Activated gamma-delta T cell treated with anti-CD3 and anti-CD28 coated beads, Interleukin-2, amount 50 U/mL, for 16 hours (primary cell): Measurements from ENCODE around the gene GABRG2.
"Not testable (repeated sequence)": the region's sequence is repeated elsewhere in the genome, so short reads cannot be mapped to it uniquely, and the experiment has no call there.

Source experiments
- DNase-seq: peaks from one replicate; pipeline ENCODE4 v3.0.0-alpha.2; 2020; ENCODE audit warnings: low read depth

The GABRG2 gene

GRCh38 chr5:162067655-162068411, at the start of gene GABRG2:
Gene GABRG2 (plus strand): TSS chr5:162067773. CDS start chr5:162068000, 227 bp downstream.
- DNase-seq, result no peak

DNA sequence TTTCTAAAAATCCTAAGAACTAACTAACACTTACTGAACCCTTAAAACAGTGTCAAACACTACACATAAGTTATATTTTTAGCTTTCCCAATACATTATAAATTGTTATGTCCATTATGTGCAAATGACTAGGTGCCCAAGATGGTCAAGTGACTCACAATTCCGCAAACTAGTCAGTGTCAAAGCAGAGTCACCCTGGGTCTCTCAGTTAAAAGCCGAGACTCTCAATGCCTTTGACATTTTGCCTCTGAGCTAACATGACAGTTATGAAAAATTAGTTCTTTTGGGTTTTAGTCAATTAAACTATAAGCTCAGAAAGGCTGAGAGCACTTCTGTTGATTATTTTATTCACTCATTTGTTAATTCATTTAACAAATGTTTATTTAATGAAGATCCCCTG, 42.3 kb upstream of the GABRG2 start:
- DNase-seq, result no peak

DNA sequence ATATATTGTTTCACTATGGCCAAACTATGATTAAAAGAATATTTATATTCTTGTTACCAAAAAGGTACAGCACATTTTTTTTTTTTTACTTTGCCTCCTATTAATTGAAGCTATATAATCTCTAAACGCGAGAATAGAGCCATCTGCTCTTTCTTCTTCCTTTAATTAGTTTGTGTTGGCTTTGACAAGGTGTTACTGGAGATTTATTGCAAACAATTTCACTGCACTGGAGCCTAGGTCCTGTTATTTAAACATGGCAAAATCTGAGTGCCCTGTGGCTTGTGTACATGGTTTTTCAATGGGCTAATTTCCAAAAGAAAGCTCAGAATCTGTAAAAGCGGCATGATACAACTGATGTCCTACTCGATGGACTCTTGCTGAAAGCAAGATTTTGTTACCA, 40.8 kb upstream of the GABRG2 start:
- no peak for DNase-seq

DNA sequence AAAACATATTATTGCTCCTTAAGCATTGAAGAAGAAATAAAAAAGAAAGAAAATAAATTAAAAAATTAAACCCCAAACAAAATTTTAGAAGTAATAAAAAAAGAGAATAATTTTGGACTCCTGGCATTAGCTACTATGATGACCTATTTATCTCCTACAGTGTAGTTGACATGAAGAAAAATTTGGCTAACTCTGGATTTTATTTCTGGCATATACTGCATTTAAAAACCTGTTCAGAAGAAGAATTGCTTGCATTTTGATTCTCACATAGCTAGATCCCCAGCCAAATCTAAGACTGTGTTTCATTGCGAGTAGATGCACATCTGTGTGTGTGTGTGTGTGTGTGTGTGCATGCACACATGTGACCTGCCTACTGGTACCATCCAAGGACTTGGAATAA, 30.1 kb upstream of the GABRG2 start:
- no peak for DNase-seq

DNA sequence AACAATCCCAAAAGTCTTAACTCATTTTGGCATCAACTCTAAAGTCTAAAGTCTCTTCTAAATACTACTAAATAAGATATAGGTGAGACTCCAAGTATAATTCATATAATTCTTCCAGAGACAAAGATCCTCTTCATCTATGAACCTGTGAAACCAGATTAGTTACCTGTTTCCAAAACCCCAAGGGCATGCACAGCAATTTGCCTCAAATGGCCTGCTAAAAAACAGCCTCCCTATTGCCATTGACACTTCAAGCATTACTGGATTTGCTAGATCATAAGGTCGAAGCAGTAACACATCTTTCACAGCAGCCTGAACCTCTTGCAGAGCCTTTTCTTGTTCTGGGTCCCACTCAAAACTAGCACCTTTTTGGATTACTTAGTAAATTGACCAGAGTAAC, 20.3 kb upstream of the GABRG2 start:
- DNase-seq, result no peak

DNA sequence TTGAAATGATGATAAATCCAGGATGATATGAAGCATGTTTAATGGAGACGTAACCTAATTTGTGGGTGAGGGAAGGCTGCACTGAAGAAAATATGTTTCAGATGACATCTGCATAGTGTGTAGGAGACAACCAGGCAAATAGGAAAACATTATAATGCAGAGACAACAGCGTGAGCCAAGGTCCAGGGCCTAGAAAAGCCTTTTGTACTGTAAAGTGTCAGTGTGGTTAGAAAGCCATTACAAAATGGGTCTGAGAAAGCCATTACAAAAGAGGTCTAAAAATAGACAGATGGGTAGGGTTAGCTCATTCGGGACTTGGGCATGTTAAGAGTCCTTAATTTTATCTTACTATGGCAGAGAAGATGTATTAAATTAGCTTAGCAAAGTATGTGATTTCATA, 14.9 kb upstream of the GABRG2 start:
- no peak for DNase-seq

GRCh38 chr5:162055095-162055494, 12.5 kb upstream of the GABRG2 start:
- not testable (repeated sequence) for DNase-seq

GRCh38 chr5:162067162-162067561, 411 bp upstream of the GABRG2 start:
- no peak for DNase-seq

GRCh38 chr5:162068412-162068811, 839 bp downstream of the GABRG2 start:
- DNase-seq, result no peak

DNA sequence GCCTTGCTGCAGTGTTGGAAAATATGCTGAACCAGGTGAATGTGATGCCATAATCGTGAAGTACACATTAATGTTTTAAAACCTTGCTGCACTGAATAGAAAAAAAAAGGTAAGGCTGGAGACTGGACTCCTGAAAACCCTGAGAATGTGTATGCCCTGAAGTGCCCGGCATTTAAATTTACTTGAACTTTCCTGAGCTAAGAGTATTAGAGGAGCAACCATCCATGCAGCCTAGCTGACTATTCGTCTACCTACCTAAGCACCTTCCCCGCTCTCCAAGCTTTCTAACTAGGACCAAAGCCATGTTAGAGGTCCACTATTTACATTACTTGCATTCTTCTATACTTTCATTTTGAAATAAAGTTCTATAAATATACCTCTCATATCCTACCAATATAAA, 1.4 kb downstream of the GABRG2 start:
- no peak for DNase-seq

DNA sequence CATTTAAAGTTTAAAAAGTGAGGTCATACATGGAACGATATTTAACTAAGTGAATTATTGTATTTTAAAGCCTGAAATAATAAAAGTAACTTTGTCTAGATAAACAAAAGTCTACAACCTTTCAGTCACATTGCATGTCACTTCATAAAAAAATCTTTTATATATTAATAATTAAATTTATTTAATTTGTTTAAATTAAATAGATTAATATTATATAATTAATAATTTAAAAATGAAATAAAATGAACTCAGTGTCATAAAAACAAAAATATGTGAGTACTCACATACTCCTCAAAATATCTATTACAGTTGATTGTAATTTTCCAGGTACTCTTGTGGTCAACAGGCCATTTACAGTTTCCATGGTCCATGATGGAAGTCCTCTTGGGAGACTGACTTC, 11.2 kb downstream of the GABRG2 start:
- DNase-seq, result no peak

DNA sequence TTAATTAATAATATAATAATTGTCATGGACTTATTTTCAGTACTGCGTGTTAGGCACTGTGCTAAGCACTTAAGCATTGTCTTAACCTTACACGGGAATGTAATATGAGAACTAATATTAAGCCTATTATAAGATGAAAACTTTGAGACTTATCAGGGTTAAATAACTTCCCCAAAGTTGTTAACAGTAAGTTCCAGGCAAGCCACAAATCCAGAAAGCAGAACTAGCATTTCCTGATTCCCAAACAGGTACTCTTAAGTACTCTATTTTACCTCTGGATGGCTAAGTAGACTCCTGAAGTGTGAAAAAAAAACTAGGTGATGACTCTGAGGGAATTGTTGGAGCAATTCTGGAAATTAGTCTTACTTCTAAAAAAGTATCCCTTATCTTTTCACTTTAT, 23.8 kb downstream of the GABRG2 start:
- DNase-seq, result no peak

DNA sequence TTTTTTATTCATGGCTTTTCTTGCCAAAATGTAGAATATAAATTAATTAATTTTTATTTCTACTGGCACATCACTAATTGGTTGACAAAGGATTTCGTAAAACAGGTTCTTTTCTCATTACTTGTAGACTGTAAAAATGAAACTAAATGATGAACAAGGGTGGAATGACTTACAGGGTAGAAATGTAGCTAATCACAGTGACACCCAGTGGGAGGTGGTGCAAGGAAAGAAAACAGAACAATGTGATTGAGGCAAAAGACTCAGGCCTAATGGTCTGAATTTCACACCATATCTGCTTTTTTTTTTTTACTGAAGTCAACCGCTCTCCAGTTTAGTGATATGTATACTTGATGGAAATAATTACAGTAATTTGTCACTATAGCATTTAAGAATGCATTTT, 28.9 kb downstream of the GABRG2 start:
- DNase-seq, result no peak

DNA sequence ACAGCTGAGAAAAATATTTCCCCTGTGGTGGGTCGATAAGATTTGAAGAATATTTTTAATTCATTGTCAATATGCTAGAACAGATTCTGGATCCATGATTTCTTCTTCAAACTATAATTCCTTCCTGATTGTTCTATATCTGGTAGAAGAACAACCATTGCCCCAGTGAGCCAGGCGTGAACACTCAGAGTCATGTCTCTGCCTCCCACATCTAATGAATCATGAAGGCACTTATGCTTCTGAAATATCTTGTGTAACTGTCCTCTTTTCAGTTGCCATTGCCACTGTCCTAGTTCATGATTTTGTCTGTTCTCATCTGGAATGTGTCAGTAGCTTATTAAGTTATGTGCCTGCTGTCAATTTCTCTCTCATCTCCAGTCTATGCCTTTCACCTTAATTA, 40.0 kb downstream of the GABRG2 start:
- DNase-seq, result no peak

GRCh38 chr5:162119801-162120200, 52.2 kb downstream of the GABRG2 start:
- DNase-seq, result no peak

GRCh38 chr5:162128117-162128516, 60.5 kb downstream of the GABRG2 start:
- DNase-seq, result no peak

- DNase-seq, result no peak
Measured at GRCh38 chr5:162132348-162132747, 64.8 kb downstream of the GABRG2 start.

- no peak for DNase-seq
Measured at GRCh38 chr5:162139190-162139589, 71.6 kb downstream of the GABRG2 start.

- no peak for DNase-seq
Measured at GRCh38 chr5:162154242-162154641, 86.7 kb downstream of the GABRG2 start.

DNA sequence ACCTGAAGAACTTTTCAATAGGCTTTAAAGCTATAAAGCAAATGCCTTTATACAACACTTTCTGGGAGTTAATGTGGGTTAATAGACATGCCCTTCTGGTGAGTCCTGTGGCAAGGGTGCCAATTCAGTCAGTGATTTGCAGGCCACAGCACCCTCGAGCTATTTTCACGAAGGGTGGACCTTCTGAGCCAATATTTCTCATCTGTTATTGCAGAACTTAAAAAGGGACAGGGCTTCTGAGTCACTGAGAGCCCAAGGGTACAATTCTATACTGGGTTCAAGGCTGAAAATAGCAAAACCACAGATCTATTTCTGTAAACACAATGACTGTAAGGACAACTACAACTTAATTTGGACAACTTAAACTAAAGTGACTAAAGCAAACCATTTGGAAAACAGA, 92.8 kb downstream of the GABRG2 start:
- DNase-seq, result no peak

GRCh38 chr5:162163663-162164062, 96.1 kb downstream of the GABRG2 start:
- DNase-seq, result no peak

GRCh38 chr5:162174358-162174974, 106.9 kb downstream of the GABRG2 start:
- DNase-seq, result no peak

- DNase-seq, result no peak
Measured at GRCh38 chr5:162187371-162187770, 119.8 kb downstream of the GABRG2 start.

GRCh38 chr5:162189719-162190118, 122.1 kb downstream of the GABRG2 start:
- DNase-seq, result no peak
